Mesenteric fat pad (tissue), 1 donor: ENCODE measurements around the gene TSPAN14. TPM values are rescaled to one million over a fixed set of nuclear protein-coding genes. Genes with fewer than 3 reads are reported as not detected.
"Not testable (repeated sequence)": the region's sequence is repeated elsewhere in the genome, so short reads cannot be mapped to it uniquely, and the experiment has no call there.

Experiments
- DNase-seq: peaks from one replicate; pipeline ENCODE4 v3.0.0-alpha.2; 2020; ENCODE audit warnings: low spot score
- long read RNA-seq: library from polyadenylated mRNA; unstranded; transcript quantifications from one replicate; pipeline ENCODE4 v2.0.0, GENCODE V29; 2020
- total RNA-seq: library from RNA; stranded (reverse); fragmentation: NEBNext Ultra II Directional; extraction: Animal tissue kit (Norgen Biotek cat#: 25700); gene quantifications from one replicate; pipeline ENCODE4 v1.2.1, GENCODE V29; 2021
- donor health status: DM: yes; HTN: yes; CAD: no.

The TSPAN14 gene, protein sequence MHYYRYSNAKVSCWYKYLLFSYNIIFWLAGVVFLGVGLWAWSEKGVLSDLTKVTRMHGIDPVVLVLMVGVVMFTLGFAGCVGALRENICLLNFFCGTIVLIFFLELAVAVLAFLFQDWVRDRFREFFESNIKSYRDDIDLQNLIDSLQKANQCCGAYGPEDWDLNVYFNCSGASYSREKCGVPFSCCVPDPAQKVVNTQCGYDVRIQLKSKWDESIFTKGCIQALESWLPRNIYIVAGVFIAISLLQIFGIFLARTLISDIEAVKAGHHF
- total RNA-seq, result 177 TPM
- long read RNA-seq, full-length matches to known transcripts, result 24 of 131 reads
- long read RNA-seq, partial matches to known transcripts, result 13 of 131 reads
- long read RNA-seq, other reads (novel, unspliced or antisense), result 94 of 131 reads

DNA sequence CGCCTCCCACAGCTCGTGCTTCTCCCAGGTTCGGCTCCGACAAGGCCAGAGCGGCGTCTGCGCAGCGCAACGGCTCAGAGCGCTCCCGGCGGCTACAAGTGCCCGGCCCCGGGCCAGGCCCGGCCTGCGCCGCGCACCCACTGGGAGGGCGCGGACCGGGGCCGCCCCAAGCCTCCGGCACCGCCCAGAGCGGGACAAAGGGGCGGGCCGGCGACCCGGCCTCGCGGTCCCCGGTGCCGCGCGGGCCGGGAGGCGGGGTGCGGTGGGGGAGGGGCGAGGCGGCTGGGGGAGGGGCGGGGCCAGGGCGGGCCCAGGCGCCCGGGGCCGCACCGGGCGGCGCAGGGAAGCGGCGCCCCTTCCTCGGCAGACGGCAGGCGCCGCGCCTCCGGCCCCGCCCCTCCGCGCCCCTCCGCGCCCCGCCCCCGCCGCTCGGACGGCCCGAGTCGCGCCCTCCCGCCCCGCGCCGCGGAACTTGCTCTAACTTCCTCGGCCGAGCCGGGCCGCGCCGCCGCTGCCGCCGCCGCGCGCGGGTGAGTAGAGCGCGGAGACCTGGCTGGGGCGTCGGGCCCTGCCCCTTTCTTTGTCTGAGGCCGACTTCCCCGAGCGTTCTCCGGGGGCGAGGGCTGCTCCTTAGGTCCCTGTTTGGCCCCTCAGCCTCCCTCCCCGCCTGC is at the start of gene TSPAN14:
Gene TSPAN14 (plus strand): TSS at position 469 of the 671 bp plus-strand sequence. CDS start 34,924 bp downstream, outside the sequence.
- DNase-seq, result peak; percentile 96

DNA sequence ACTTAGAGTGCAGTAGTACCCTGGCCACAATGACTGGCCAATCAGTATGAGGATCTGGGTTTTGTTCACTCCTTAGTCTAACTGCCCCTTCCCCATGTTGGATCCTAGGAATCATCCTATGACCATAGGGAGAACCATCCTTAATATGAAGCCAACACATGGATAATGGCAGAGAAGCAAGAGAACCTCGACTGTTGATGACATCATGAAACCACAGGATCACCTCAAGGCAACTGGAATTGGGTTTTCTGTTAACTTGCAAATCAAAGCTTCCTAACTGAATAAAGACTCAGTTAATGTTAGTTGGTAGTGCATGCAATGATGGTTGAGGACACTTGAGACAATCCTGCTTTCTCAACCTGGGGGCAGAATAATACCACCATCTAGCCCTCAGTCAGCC is 49.1 kb upstream of the TSPAN14 start:
- no peak for DNase-seq

- DNase-seq, result no peak
Observed at GRCh38 chr10:80405626-80406025, 48.5 kb upstream of the TSPAN14 start.

DNA sequence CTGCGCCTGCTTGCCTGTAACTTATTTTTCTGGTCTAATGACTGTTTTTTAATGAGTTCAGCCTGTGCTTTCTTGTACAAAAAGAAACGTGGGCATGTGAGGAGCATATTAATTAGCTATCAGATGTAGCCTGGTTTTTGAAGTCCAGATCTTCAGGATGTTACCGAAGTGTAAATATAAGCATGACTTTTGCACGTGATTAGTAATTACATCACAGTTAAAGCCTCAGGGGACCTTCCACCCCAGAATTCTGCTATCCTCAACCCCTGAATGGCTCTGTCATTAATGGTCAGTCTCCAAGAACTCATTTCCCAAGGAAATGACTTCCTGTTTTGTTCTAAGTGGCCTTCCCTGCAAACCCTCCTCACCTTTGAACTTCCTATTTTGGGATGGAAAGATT is 47.9 kb upstream of the TSPAN14 start:
- no peak for DNase-seq

- DNase-seq, result no peak
Observed at GRCh38 chr10:80407812-80408241, 46.3 kb upstream of the TSPAN14 start.

GRCh38 chr10:80408242-80409101 is 45.6 kb upstream of the TSPAN14 start, which contains the start of gene PRXL2A:
Gene PRXL2A, plus strand, starts transcription at chr10:80408551. Its CDS starts 11,917 bp downstream, at chr10:80420468.
- DNase-seq, result peak; percentile 95

DNA sequence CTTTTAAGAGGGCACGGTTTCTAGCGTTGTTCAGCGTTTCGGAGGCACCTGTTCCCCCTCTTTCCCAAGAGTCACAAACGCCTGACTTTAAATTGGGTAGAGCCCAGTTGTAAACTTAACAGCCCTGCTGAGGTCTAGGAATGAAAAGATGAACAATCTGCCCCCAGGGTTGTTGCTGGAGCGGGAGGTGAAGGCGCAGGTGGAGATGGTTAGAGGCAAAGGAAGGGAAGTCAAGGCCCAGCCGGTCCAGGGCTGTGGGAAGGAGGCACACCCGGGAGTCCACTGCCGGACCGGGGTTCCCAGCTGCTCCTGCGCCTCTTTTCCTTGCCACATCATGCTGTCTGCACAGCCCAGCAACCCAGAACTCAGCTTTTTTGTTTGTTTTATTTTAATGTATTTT is 45.0 kb upstream of the TSPAN14 start:
- DNase-seq, result no peak

GRCh38 chr10:80410122-80410521 is 44.0 kb upstream of the TSPAN14 start:
- DNase-seq, result no peak

- DNase-seq, result no peak
Observed at GRCh38 chr10:80410578-80411145, 43.4 kb upstream of the TSPAN14 start.

DNA sequence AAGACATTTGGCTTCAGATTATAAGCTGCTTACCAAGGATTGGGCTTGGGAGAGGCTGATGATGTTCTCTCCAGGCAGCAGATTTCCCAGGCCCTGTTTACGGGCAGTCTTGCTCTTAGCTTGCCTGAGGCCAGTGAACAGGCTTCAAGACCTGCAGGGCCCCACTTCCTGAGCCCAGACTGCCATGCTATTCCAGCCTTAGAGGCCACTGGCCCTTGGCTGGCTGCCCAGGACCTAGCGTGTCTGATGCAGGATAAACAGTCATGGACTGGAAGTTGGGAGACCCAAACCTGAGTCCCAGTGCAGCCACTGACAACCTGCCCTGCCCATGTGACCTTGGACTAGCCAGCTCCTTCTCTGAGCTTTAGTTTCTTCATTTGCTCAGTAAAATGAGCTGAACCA is 42.8 kb upstream of the TSPAN14 start:
- no peak for DNase-seq

- DNase-seq, result no peak
Observed at GRCh38 chr10:80411681-80412220, 42.4 kb upstream of the TSPAN14 start.

DNA sequence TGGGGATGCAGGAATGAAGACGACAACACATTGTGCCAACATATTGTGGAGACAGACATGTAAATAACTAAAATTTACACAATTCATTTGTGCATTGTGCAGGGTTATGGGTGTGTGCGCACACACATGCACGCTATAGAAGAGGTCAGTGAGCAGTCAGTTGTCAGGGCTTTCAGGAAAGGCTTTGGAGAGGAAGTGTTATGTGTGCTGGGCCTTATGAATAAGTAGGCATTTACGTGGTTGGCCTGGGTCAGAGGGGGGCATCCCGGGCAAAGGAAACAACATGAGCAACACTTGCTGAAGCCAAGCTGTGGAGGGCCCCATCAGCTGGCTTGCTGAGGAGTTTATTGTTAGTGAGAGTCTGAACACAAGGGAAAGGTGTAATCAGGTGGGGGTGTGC is 41.6 kb upstream of the TSPAN14 start:
- DNase-seq, result no peak

DNA sequence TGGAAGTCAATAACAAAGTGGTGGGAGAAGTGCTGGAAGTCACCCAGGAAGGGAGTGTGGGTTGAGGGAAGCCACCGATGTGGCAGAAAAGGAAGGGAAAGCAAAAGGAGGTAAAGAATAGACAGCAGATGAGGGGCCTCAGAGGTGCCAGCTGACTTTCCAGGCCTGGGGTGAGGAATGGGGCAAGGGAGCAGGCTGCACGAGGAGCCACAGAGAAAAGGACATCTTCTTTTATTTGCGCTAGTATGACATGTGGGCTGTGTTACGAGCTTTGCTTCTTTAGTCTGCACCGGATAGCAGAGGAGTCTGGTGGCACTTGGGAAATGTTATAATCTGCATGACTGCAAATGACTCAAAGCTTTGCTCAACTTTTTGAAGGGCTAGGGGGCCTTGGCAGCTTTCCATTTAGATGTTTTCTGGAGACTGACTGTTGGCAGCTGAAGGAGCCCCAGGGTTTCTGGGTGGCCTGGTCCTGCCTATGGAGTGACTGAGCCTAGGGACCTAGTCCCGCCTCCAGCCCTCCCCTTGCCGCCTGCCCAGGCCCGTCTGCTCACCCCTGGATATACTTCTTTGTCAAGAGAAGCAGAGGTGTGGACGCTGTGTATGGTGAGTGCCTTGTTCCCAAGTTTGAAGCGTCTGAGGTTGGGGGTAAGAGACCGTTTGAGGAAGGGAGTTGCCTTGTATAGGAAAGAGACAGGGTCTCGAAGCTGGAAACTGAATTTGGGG is 40.7 kb upstream of the TSPAN14 start:
- no peak for DNase-seq

- DNase-seq, result no peak
Observed at GRCh38 chr10:80414142-80414895, 39.8 kb upstream of the TSPAN14 start.

DNA sequence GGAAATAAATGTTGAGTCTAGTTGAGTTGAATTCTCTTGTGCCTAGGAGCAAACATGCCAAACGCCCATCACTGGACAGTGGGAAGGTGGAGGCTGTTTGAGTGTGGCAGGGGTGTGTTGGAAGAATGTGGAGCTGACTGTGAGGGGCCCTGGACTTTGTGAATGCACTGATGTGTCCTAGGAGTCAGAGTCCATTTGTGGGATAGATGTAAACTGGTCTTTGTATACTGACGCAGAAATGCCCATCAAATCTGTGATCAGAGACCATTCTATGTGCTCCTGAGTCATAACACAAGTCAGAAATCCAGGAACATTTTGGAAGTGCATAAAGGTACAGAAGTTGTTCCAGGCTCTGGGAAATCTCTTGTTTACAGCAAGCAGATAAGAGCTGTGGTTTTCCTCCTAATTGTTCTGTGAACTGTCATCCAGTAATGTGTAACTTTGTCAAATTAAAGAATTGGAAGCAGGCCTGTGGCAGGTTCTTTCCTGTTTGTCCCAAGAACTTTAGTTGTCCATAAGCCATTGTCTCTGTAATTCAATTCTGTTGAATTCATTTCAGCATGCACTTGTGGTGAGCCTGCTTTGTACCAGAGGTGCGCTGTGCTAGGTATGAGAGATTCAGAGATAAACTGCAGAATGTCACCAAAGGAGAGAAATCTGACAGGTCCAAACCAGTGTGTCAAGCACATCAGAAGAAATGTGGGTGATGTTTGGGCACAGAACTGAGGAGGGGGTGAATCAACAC is 38.2 kb upstream of the TSPAN14 start:
- DNase-seq, result no peak

DNA sequence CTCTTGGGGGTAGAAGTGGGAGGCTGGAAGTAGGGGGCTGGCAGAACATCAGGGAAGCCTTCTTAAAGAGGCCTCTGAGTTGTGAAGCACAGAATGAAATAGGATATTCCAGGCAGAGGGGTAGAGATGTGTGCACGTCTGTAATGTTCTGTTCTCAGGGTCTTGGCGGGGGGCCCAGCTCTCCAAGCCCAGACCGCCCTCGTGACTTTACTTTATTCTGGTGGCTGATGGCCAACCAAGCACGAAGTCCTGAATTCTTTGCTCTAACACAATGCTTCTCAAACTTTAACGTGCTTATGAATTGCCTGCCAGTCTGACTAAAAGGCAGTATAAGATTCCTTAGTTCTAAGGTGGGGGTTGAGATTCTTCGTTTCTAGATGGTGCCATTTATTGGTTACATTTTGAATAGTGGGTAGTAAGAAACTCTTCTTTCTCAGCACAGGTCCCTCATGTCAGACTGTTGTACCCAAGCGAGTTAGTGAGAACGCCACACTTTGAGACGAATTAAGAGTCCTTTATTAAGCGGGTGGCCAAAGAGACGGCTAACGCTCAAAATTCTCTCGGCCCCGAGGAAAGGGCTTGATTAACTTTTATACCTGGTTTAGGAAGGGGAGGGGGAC is 37.5 kb upstream of the TSPAN14 start:
- DNase-seq, result no peak

DNA sequence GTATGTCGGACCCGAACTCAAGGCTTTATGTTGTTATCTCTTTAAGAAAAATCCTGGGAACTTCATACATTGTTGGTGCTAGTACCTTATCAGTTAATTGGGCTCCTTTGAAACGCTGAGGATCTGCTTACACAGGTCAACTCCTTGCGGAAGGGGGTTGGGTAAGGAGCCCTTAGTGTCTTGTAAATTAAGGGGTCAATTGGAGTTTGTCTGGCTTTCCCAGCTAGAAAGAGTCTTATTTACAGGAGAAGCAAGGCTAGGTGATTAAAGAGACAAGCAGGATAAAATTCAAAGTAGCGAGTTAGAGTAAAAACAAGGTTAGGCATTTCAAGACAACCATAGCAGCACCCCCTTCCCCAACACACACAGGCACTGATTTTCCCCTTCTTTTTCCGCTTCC is 36.9 kb upstream of the TSPAN14 start:
- not testable (repeated sequence) for DNase-seq

GRCh38 chr10:80421050-80421706 is 32.9 kb upstream of the TSPAN14 start:
- DNase-seq, result no peak
